Measurements from ENCODE around the gene AKR1C2.
"Not testable (repeated sequence)": the region's sequence is repeated elsewhere in the genome, so short reads cannot be mapped to it uniquely, and the experiment has no call there.

AKR1C2 gene

GRCh38 chr10:5023177-5023805 lies 19.6 kb upstream of the AKR1C2 start:
- no peak for DNase-seq

- DNase-seq: not testable (repeated sequence)
These were observed 18.1 kb upstream of the AKR1C2 start for GRCh38 chr10:5021624-5022290.

GRCh38 chr10:5019770-5020612 lies 16.3 kb upstream of the AKR1C2 start:
- DNase-seq: not testable (repeated sequence)

- not testable (repeated sequence) for DNase-seq
These were observed 15.1 kb upstream of the AKR1C2 start for GRCh38 chr10:5018671-5019277.

GRCh38 chr10:5018134-5018533 lies 14.5 kb upstream of the AKR1C2 start:
- DNase-seq: no peak

GRCh38 chr10:5014936-5015335 lies 11.3 kb upstream of the AKR1C2 start:
- no peak for DNase-seq

GRCh38 chr10:5014200-5014910 lies 10.7 kb upstream of the AKR1C2 start:
- DNase-seq: not testable (repeated sequence)

- DNase-seq: no peak
These were observed 9.7 kb upstream of the AKR1C2 start for GRCh38 chr10:5013385-5013784.

GRCh38 chr10:5012595-5012994 lies 8.9 kb upstream of the AKR1C2 start:
- DNase-seq: no peak

GRCh38 chr10:5011392-5011791 lies 7.7 kb upstream of the AKR1C2 start:
- DNase-seq: not testable (repeated sequence)

- not testable (repeated sequence) for DNase-seq
These were observed 6.4 kb upstream of the AKR1C2 start for GRCh38 chr10:5010043-5010442.

GRCh38 chr10:5008857-5009548 lies 5.3 kb upstream of the AKR1C2 start:
- DNase-seq: not testable (repeated sequence)

GRCh38 chr10:5004501-5004900 lies 844 bp upstream of the AKR1C2 start:
- DNase-seq: not testable (repeated sequence)

- DNase-seq: not testable (repeated sequence)
These were observed 351 bp upstream of the AKR1C2 start for GRCh38 chr10:5004030-5004385.

- DNase-seq: no peak
These were observed 1.5 kb downstream of the AKR1C2 start for GRCh38 chr10:5002013-5002727.

GRCh38 chr10:4998671-4999070 lies 5.0 kb downstream of the AKR1C2 start:
- DNase-seq: no peak

GRCh38 chr10:4994260-4994659 lies 9.4 kb downstream of the AKR1C2 start:
- DNase-seq: not testable (repeated sequence)

- DNase-seq: not testable (repeated sequence)
These were observed 11.1 kb downstream of the AKR1C2 start for GRCh38 chr10:4992564-4992963.

GRCh38 chr10:4991463-4991862 lies 12.2 kb downstream of the AKR1C2 start:
- not testable (repeated sequence) for DNase-seq

GRCh38 chr10:4990217-4990616 lies 13.4 kb downstream of the AKR1C2 start:
- no peak for DNase-seq

GRCh38 chr10:4988000-4988641 lies 15.5 kb downstream of the AKR1C2 start:
- DNase-seq: not testable (repeated sequence)
